Esophagus muscularis mucosa (tissue), 4 donors: Measurements from ENCODE around the gene C4orf50.

ENCODE experiments used
- CTCF ChIP-seq, 3 experiments: fragments of 200-600 bp in 2 of 3; fragments of 450-650 bp in 1 of 3; sonication (generic) in 2 of 3; IDR thresholded peaks; one replicate each; pipeline ENCODE4 v1.5.1; 2017 to 2019; ENCODE audit warnings: antibody characterized with exemption in 3 of 3, mild to moderate bottlenecking in 2 of 3, moderate library complexity in 1 of 3
- EP300 ChIP-seq: sonication (generic); formaldehyde crosslinking; IDR thresholded peaks from one replicate; pipeline ENCODE4 v1.6.1; 2017; ENCODE audit warnings: antibody characterized with exemption
- POLR2A ChIP-seq: fragments of 450-650 bp; IDR thresholded peaks from one replicate; pipeline ENCODE4 v1.6.1; 2017; ENCODE audit warnings: antibody characterized with exemption, moderate library complexity, mild to moderate bottlenecking, low read depth

- TF ChIP-seq POLR2A = no peak
- TF ChIP-seq CTCF (IDR thresholded peaks at IDR 0.05) = no peak
- no peak for TF ChIP-seq EP300
Measured at GRCh38 chr4:5927116-5927515, 91.1 kb downstream of the C4orf50 start.
